ENCODE measurements around the gene DNMT3B. TPM values are rescaled to one million over a fixed set of nuclear protein-coding genes. Genes with fewer than 3 reads are reported as not detected.

Gene DNMT3B
- total and polyA plus RNA-seq, 2 experiments from 2014 or later: 711 to 2,222 TPM

DNA sequence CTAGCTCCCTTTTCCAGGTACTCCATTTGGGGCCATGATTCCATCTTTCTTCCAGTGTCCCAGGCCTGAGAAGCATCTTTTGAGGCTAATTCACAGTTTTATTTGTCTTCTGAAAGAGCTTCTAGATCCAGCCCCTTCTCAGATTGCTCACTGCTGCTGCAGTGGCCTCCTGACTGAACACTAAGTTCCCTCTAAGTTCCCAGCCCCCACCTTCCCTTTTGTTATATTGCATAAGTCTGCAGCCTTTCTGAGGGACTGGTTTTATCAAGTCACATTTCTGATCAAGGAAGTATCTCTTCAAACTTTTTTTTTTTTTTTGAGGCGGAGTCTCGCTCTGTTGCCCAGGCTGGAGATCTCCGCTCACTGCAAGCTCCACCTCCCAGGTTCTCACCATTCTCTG lies 68.3 kb downstream of the DNMT3B start (continued):
- TF ChIP-seq EZH2 (IDR thresholded peaks at IDR 0.05; ENCODE audit: low read depth, unreplicated experiment) (no peak), CTCF (conservative IDR thresholded peaks at IDR 0.05; ENCODE audit: low read depth in 2 of 2) (no peak), POLR2AphosphoS5 (IDR thresholded peaks at IDR 0.05; ENCODE audit: low read depth) (no peak)

DNA sequence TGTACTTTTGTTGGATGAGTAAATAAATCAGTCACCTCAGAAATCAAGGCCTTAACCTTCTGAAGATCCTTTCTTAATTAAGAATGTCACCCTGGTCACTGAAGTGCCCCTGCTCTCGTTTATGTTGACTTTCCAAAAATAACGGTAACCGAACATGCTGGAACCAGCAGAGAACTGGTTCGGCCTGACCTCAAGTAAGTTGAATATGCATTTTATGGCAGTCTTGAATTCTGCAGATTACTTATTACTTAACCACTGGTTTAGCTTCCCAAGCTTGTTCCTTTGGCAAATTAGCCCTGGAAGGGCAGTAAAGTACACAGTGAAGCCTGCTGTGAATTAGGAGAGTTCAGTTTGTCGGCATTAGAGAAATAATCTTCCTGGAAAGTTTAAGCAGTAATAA lies 69.8 kb downstream of the DNMT3B start:
- H3K36me3 Mint-ChIP-seq (ENCODE audit: low read depth): peaks cover 86% of the 10 kb centered on the region
- Histone ChIP-seq H3K79me2 (replicated peaks; ENCODE audit: insufficient read depth) (peaks cover 99% of the 10 kb centered on the region), H4K20me1 (replicated peaks; ENCODE audit: insufficient read depth) (peaks cover 42% of the 10 kb centered on the region)

GRCh38 chr20:32832664-32833063 lies 70.5 kb downstream of the DNMT3B start:
- H3K36me3 ChIP-seq (ENCODE audit: insufficient read depth): peaks cover 71% of the 10 kb centered on the region
- peaks cover 4% of the 10 kb centered on the region for H3K27me3 Mint-ChIP-seq (ENCODE audit: insufficient read depth, low read depth, poor library complexity)
- H3F3A ChIP-seq (replicated peaks; ENCODE audit: low read depth): peaks cover 33% of the 10 kb centered on the region
- ATAC-seq (no peak), DNase-seq (ENCODE audit: low spot score) (no peak)
- H3K4me3 ChIP-seq: no peak overlapping the region
- H3K79me2 ChIP-seq (replicated peaks; ENCODE audit: insufficient read depth): peaks cover 97% of the 10 kb centered on the region
- no peaks in the 10 kb centered on the region for H3K9me3 Mint-ChIP-seq
- no peak overlapping the region for H3K4me3 Mint-ChIP-seq
- H3K9me2 ChIP-seq (ENCODE audit: insufficient read depth): no peaks in the 10 kb centered on the region
- no peak overlapping the region; the same call in 1 of the 2 replicates for H3K27ac ChIP-seq (ENCODE audit: low read depth)
- H3K4me1 ChIP-seq (ENCODE audit: insufficient read depth): peaks cover 4% of the 10 kb centered on the region; the same call in 1 of the 2 replicates
- H3K27ac Mint-ChIP-seq: no peak overlapping the region
- H3K36me3 Mint-ChIP-seq (ENCODE audit: low read depth): peaks cover 86% of the 10 kb centered on the region
- H4K20me1 ChIP-seq (replicated peaks; ENCODE audit: insufficient read depth): peaks cover 35% of the 10 kb centered on the region
- H2AFZ ChIP-seq: no peak overlapping the region
- peaks cover 2% of the 10 kb centered on the region; the same call in 2 of the 3 replicates for H3K4me1 Mint-ChIP-seq
- H3K27me3 ChIP-seq (ENCODE audit: insufficient read depth): no peaks in the 10 kb centered on the region
- no peak overlapping the region for H3K4me2 ChIP-seq
- TF ChIP-seq, protein P1, sequence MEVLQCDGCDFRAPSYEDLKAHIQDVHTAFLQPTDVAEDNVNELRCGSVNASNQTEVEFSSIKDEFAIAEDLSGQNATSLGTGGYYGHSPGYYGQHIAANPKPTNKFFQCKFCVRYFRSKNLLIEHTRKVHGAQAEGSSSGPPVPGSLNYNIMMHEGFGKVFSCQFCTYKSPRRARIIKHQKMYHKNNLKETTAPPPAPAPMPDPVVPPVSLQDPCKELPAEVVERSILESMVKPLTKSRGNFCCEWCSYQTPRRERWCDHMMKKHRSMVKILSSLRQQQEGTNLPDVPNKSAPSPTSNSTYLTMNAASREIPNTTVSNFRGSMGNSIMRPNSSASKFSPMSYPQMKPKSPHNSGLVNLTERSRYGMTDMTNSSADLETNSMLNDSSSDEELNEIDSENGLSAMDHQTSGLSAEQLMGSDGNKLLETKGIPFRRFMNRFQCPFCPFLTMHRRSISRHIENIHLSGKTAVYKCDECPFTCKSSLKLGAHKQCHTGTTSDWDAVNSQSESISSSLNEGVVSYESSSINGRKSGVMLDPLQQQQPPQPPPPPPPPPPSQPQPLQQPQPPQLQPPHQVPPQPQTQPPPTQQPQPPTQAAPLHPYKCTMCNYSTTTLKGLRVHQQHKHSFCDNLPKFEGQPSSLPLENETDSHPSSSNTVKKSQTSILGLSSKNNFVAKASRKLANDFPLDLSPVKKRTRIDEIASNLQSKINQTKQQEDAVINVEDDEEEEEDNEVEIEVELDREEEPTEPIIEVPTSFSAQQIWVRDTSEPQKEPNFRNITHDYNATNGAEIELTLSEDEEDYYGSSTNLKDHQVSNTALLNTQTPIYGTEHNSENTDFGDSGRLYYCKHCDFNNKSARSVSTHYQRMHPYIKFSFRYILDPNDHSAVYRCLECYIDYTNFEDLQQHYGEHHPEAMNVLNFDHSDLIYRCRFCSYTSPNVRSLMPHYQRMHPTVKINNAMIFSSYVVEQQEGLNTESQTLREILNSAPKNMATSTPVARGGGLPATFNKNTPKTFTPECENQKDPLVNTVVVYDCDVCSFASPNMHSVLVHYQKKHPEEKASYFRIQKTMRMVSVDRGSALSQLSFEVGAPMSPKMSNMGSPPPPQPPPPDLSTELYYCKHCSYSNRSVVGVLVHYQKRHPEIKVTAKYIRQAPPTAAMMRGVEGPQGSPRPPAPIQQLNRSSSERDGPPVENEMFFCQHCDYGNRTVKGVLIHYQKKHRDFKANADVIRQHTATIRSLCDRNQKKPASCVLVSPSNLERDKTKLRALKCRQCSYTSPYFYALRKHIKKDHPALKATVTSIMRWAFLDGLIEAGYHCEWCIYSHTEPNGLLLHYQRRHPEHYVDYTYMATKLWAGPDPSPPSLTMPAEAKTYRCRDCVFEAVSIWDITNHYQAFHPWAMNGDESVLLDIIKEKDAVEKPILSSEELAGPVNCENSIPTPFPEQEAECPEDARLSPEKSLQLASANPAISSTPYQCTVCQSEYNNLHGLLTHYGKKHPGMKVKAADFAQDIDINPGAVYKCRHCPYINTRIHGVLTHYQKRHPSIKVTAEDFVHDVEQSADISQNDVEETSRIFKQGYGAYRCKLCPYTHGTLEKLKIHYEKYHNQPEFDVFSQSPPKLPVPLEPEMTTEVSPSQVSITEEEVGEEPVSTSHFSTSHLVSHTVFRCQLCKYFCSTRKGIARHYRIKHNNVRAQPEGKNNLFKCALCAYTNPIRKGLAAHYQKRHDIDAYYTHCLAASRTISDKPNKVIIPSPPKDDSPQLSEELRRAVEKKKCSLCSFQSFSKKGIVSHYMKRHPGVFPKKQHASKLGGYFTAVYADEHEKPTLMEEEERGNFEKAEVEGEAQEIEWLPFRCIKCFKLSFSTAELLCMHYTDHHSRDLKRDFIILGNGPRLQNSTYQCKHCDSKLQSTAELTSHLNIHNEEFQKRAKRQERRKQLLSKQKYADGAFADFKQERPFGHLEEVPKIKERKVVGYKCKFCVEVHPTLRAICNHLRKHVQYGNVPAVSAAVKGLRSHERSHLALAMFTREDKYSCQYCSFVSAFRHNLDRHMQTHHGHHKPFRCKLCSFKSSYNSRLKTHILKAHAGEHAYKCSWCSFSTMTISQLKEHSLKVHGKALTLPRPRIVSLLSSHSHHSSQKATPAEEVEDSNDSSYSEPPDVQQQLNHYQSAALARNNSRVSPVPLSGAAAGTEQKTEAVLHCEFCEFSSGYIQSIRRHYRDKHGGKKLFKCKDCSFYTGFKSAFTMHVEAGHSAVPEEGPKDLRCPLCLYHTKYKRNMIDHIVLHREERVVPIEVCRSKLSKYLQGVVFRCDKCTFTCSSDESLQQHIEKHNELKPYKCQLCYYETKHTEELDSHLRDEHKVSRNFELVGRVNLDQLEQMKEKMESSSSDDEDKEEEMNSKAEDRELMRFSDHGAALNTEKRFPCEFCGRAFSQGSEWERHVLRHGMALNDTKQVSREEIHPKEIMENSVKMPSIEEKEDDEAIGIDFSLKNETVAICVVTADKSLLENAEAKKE (CRISPR knock-in tag; IDR thresholded peaks at IDR 0.05): no peak

More for the DNA sequence above, 69.8 kb downstream of the DNMT3B start:
- peaks cover 2% of the 10 kb centered on the region; the same call in 2 of the 3 replicates for H3K4me1 Mint-ChIP-seq
- Histone ChIP-seq H3K4me3 (no peak overlapping the region), H3K9me2 (ENCODE audit: insufficient read depth) (no peaks in the 10 kb centered on the region), H3K4me2 (no peak overlapping the region), H3F3A (replicated peaks; ENCODE audit: low read depth) (peaks cover 33% of the 10 kb centered on the region), H2AFZ (no peak overlapping the region), H3K27ac (ENCODE audit: low read depth) (no peak overlapping the region; the same call in 1 of the 2 replicates), H3K27me3 (ENCODE audit: insufficient read depth) (no peaks in the 10 kb centered on the region), H3K36me3 (ENCODE audit: insufficient read depth) (peaks cover 70% of the 10 kb centered on the region), H3K4me1 (ENCODE audit: insufficient read depth) (peaks cover 4% of the 10 kb centered on the region; the same call in 1 of the 2 replicates)
- DNase-seq (ENCODE audit: low spot score) (no peak), ATAC-seq (no peak)
- H3K27ac Mint-ChIP-seq: no peak overlapping the region
- no peaks in the 10 kb centered on the region for H3K9me3 Mint-ChIP-seq
- H3K4me3 Mint-ChIP-seq: no peak overlapping the region
- peaks cover 4% of the 10 kb centered on the region for H3K27me3 Mint-ChIP-seq (ENCODE audit: insufficient read depth, low read depth, poor library complexity)
- TF ChIP-seq EZH2 (IDR thresholded peaks at IDR 0.05; ENCODE audit: low read depth, unreplicated experiment) (no peak), CTCF (conservative IDR thresholded peaks at IDR 0.05; ENCODE audit: low read depth in 2 of 2) (no peak), EZH2phosphoT487 (IDR thresholded peaks at IDR 0.05; ENCODE audit: unreplicated experiment) (no peak), NANOG (IDR thresholded peaks at IDR 0.05; ENCODE audit: borderline replicate concordance) (no peak), ZNF331 (CRISPR knock-in tag; IDR thresholded peaks at IDR 0.05; ENCODE audit: low read depth) (no peak), ZNF114 (CRISPR knock-in tag; IDR thresholded peaks at IDR 0.05) (no peak), POLR2AphosphoS5 (IDR thresholded peaks at IDR 0.05; ENCODE audit: low read depth) (no peak)

Data from GM23338 (cell line).